Fibroblast of mammary gland (primary cell): ENCODE results near the gene CDK19.
A peak's percentile ranks its signal among the peaks of the same experiment; 100 is the strongest.
"Not testable (repeated sequence)": the region's sequence is repeated elsewhere in the genome, so short reads cannot be mapped to it uniquely, and the experiment has no call there.

ENCODE experiments used
- DNase-seq: peaks from one replicate; pipeline ENCODE4 v3.0.0-alpha.2; 2010; ENCODE audit warnings: low read depth
- H3K4me3 ChIP-seq: 2 replicates; pipeline ENCODE4 v1.5.1; 2011; ENCODE audit warnings: low read depth, mild to moderate bottlenecking, low read length, moderate library complexity; ENCODE audit not compliant: control insufficient read depth
- TF ChIP-seq, protein P1 (sequence below): conservative IDR thresholded peaks from 2 replicates; pipeline ENCODE4 v1.5.1; 2011; ENCODE audit warnings: low read depth, low read length, inconsistent platforms; ENCODE audit not compliant: control insufficient read depth, insufficient read depth

Gene CDK19

DNA sequence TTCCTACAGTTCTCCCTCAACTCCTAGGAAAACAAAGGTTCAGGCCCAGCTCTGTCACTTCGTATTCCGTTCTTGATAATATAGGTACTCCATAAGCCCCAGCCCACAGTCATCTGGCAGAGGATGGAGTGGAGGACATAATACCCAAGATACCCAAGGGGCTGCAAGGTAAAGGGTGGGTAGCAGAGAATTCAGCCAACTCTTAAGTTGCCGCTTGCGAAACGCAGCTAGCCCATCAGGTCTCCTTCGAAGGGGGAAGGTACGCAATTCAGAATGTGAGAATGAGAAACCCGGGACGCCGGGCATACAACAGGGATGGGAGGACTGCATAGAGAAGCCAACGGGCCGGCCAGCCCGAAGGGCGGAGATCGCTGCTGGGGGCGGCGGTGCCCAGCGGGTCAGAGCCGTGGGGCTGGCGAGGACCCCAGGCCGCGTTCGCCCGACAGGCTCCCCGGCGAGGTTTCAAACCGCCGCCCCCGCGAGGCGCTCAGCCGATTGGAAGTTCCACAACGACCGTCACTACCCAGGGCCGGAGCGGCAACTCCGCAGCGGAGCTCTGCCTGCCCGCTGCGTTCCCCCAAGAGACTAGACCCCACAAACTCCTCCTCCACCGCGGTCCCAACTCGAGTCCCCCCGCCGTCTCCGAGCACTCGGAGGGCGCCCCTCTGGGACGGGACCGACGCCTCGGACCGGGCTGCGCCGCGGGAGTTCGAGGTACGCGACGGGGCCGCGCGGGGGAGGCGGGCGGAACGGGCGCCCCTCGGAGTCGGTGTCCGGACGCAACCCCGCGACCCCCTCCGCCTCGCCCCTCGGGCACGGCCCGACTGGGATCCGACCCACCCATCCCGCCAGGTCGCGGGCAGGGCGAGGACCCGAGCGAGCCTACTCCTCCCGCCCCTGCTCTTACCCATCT, 911 bp downstream of the CDK19 start:
- TF ChIP-seq, protein P1, sequence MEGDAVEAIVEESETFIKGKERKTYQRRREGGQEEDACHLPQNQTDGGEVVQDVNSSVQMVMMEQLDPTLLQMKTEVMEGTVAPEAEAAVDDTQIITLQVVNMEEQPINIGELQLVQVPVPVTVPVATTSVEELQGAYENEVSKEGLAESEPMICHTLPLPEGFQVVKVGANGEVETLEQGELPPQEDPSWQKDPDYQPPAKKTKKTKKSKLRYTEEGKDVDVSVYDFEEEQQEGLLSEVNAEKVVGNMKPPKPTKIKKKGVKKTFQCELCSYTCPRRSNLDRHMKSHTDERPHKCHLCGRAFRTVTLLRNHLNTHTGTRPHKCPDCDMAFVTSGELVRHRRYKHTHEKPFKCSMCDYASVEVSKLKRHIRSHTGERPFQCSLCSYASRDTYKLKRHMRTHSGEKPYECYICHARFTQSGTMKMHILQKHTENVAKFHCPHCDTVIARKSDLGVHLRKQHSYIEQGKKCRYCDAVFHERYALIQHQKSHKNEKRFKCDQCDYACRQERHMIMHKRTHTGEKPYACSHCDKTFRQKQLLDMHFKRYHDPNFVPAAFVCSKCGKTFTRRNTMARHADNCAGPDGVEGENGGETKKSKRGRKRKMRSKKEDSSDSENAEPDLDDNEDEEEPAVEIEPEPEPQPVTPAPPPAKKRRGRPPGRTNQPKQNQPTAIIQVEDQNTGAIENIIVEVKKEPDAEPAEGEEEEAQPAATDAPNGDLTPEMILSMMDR = no peak
- DNase-seq = peak; percentile 51
- H3K4me3 ChIP-seq = peak overlapping the region; percentile 85

DNA sequence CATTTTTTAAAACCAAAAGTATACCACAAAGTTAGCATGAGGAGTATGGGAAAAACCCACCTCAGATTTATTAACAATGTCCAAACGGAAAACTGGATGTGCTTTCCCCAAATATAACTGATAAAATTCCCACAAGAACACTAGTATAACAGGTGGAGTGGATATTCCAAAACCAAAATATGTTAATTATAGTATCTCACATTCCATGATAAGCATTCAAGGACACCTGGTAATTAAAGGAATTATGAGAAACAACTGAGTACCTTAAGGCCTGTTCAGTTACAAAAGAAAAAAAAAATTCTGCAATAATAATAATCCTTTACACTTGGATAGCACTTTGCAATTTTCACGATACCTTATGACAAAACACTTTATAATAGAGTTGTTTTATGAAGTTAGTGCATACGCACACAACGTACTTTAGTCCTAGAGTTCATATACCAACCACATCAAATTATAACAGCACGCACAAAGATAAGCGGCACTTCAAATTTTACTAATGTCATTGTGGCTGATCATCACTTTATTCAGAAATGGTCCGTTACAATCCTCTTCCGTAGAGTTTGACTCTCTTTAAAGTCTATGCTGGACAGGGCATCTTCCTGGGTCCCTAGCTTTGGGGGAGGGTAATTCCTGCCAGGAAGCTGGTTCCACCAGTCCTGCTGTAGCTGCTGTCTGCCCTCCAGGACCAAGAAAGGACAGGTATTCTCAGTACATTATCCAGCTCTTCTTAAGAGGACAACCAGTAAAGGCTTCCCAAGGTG, 1.7 kb downstream of the CDK19 start:
- no peak for DNase-seq

DNA sequence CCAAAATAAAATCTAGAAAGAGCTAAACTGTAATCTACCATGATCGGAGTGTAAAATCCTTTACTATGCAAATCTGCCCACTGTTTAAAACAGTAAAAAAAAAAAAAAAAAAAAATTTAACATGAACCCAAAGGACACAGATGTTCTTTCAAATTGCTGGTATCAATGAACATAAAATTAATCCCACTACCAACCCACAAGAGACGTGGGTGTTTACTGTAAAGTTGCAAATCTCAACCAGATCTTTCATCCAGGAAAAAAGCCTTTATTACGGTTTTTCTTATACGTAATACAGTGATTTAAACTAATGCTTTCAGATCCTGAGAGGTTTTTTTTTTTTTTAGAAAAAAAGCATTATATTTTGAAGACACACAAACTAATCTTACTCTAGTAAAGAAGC, 2.5 kb downstream of the CDK19 start:
- no peak overlapping the region for H3K4me3 ChIP-seq
- DNase-seq = no peak
- TF ChIP-seq, protein P1 = no peak

More for the DNA sequence above, 1.7 kb downstream of the CDK19 start:
- peak overlapping the region; percentile 85 for H3K4me3 ChIP-seq
- TF ChIP-seq, protein P1 = no peak

DNA sequence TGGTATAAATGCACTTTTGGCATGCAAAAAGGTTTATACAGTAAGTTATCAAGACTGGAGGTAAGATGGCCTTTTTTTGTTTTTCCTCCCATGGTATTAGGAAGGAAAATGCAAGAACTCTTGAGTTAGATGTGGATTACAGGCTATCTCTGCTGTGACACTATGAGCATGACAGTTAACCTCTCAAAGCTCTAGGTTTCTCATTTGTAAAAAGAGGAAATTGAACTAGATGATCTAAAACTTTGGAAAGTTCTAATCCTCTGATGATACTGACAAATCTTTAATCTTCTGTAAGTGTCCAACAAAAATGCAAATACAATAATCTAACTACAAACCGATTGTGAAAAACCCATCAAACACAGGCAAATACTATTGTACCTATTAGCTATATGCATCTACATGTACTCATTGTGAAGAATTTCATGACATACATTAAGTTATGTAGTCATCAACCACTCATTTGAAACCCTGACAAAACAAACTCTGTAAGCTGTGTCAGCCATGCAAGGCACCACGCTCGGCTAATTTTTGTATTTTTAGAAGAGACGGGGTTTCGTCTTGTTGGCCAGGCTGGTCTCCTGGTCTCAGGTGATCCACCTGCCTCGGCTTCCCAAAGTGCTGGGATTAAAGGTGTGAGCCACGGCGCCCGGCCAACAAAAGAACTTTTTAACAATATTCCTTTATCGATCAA, 4.2 kb downstream of the CDK19 start:
- TF ChIP-seq, protein P1 = no peak
- no peak overlapping the region for H3K4me3 ChIP-seq
- DNase-seq = no peak

DNA sequence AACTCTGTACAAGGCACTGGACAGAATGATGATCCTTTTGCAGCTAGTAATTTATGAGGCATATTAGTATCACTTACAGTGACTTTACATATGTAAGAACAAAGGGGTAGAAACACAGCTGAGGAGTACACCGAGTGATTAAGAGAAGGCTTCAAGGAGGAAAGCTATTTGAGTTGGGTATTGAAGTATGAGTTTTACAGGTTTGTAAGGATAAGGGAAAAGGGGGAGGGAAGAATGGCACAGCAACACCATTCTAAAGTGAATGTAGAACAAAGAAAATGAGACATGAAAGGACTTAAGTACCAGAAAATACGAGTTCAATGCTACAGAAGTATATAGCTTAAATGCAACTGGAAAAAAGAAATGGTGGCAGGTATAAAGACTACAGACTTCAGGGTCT, 5.5 kb downstream of the CDK19 start:
- TF ChIP-seq, protein P1 = no peak
- H3K4me3 ChIP-seq = no peak overlapping the region
- no peak for DNase-seq

DNA sequence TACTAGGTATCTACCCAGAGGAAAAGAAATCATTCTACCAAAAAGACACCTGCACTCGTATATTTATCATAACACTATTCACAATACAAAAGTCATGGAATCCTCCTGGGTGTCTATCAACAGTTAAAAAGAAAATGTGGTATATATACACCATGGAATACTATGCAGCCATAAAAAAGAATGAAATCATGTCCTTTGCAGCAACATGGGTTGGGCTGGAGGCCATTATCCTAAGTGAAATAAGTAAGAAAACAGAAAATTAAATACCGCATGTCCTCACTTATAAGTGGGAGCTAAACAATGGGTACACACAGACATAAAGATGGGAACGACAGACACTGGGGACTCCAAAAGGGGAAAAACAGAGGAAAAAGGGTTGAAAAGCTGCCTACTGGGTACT, 13.1 kb downstream of the CDK19 start:
- not testable (repeated sequence) for H3K4me3 ChIP-seq

DNA sequence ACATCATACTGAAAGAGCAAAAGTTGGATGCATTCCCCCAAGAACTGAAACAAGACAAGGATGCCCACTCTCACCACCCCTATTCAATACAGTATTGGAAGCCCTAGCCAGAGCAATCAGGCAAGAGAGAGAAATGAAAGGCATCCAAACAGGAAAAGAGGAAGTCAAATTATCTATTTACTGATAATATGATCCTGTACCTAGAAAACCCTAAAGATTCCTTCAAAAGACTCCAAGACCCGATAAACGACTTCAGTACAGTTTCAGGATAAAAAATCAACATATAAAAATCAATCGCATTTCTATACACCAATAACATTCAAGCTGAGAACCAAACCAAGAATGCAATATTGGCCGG, 14.5 kb downstream of the CDK19 start:
- TF ChIP-seq, protein P1 = no peak

More for the DNA sequence above, 13.1 kb downstream of the CDK19 start:
- not testable (repeated sequence) for DNase-seq

More for the DNA sequence above, 14.5 kb downstream of the CDK19 start:
- H3K4me3 ChIP-seq = no peak overlapping the region
- no peak for DNase-seq
